ENCODE results near the gene CD8B. TPM values are rescaled to one million over a fixed set of nuclear protein-coding genes. Genes with fewer than 3 reads are reported as not detected.
"Not testable (repeated sequence)": the region's sequence is repeated elsewhere in the genome, so short reads cannot be mapped to it uniquely, and the experiment has no call there.

CD8B gene
- total RNA-seq (2014; rRNA removed; shearing (Covaris generic)), result not detected in 2 replicates

DNA sequence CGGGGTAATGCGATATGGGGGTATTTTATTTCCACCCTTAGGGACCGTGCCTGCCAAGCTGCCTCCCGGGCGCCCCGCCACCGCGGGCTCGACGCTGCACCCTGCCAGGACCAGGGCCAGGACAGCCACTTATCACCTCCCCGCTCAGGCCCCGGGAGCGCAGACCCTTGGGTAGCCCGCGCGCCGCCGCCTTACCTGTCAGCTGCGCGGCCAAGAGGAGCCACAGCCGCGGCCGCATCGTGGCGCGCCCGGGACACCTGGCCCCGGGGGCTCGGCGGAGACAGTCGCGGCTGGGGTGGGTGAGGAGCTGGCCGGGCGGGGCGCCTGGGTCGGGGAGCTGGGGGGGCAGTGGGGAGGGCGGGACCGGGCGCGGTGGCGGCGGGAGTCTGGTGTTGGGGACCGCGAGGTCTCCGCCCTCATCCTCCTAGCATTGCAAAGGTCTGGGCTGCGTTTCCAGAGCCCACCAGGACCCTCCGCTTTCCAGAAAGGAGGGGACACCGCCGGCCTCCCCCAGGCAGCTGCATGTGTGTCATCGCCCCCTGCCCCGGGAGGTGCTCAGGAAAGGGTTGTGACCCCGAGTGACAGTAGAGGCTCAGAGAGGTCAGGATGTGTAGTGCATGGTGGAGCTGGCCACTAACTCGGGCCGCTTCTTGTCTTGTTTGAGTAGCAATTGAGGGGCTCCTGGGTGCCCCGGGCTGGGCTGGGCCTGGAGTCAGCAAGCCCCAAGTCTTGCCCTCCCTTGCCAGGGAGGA is at the start of gene CD8B:
Gene CD8B (minus strand): TSS at position 259 of the 752 bp plus-strand sequence. CDS start 21 bp downstream, at position 238.
- not testable (repeated sequence) for DNase-seq (ENCODE audit: low spot score)

DNA sequence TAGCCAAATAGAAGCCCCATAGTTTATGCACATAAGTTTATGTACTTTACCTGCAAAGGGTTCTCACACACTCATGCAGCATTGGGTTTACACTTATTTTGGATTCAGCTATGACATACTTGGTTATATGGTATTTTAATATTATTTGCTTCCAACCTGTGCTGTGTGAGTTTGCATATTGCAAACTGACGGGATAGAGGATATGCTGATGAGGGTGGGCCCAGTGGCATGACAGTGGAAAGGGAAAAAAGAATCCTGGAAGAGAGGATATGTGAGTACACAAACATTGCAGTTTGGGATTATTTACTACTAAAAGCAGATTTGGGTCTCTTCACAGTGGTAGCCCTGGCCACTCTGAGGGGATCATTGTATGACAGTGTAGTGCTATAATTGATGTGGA is 44.2 kb upstream of the CD8B start:
- DNase-seq (ENCODE audit: low spot score), result not testable (repeated sequence)

DNA sequence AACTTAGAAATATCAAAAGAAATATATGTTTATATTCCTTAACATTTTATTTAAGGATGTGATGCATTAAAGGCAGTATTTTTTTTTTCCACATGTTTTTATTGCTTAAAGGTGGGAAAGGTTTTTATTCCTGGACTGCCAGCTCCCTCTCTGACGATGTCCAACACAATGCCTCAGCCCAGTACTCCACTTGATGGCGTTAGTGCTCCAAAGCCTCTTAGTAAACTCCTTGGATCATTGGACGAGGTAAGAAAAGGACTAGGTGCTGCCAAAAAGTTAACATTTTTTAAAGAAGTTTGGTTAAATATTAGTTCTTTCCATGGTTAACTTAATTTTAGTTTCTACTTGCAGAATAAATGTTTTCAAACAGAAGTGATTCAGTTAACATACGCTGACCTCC is 39.0 kb upstream of the CD8B start:
- peak; percentile 1 for DNase-seq (ENCODE audit: low spot score)

DNA sequence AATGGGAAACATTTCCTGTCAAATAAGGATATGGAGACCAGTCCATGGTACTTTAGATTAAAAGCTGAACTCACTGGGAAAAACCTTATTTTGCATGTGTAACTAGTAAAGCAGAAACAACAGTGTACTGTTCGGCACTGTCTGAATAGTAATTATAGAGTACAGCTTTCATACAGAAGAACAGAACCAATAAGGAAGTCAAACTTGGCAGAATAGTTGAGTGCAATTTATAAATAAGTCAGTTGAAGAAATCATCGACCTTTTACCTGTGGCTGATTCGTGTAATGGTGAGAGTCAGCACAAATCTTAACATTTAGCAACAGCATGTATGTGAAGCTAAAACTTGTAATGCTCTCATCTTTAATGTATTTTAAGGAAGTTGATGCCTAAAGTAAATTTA is 24.3 kb upstream of the CD8B start:
- DNase-seq (ENCODE audit: low spot score), result not testable (repeated sequence)

DNA sequence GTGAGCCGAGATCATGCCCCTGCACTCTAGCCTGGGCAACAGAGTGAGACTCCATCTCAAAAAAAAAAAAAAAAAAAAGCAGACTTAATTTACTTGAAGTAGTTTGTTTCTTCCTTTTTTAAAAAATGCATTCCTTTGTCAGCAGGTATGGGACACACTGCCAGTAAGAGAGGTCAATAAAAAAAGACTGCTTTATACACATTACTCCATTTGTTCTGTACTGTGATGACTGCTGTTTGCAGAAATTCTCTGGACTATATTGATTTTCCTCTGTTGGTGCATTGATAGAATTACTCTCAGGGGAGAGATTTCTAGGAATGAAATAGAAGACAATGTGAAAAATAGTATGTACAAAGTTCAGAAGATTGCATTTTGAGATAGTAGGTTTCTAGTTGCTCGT is 21.2 kb upstream of the CD8B start:
- DNase-seq (ENCODE audit: low spot score), result not testable (repeated sequence)

DNA sequence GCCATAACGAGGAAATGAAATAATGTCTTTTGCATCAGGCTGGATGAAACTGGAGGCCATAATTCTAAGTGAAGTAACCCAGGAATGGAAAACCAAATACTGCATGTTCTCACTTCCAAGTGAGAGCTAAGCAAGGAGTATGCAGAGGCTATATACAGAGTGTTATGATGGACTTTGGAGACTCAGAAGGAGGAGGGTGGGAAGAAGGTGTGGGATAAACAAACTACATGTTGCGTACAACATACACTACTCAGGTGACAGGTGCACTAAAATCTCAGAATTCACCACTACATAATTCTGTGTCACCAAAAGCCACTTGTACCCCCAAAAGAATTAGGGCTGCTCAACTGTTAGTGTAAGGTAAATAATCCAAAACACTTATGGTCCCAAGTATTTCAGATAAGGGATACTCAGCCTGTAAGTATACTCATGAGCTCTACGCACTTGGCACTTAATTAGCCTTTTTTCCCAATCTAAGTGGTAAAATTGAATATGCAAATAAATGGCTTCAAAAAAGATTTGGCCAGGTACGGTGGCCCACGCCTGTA is 20.5 kb upstream of the CD8B start:
- not testable (repeated sequence) for DNase-seq (ENCODE audit: low spot score)

DNA sequence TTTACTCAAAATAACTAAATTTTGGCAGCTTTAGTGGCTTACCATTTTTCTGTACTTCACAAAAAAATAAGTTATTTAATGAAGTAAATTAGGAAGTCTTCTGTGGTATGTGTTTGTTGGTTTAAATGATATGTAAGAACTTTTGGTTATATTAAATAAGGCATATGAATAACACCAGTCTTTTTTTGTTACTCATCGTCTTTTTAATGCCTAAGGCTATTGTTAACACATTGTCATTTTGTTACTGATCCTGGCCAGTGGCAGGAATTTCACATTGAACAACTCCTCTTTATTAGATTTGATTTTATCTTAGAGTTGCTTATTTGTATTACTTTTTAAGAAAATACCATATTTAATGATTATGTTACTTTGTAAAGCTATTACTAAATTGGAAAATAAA is 17.3 kb upstream of the CD8B start:
- not testable (repeated sequence) for DNase-seq (ENCODE audit: low spot score)

DNA sequence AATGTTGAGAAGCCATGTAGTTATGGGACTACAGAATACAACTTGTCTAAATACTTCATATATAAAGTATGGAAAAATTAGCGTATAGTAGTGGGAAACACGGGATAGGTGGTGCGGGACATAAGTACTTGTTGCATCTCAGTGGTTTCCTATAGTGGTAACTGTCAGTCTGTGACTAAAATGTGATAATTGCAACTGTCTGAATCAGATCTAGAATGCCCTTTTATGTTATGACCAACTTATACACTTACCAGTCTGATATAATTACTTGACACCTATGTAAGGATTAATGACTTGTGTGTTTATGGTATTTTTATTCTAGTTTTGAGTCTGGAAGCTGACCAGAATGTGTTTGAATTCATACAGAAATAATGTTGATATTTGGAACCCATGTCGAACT is 9.3 kb upstream of the CD8B start:
- not testable (repeated sequence) for DNase-seq (ENCODE audit: low spot score)

DNA sequence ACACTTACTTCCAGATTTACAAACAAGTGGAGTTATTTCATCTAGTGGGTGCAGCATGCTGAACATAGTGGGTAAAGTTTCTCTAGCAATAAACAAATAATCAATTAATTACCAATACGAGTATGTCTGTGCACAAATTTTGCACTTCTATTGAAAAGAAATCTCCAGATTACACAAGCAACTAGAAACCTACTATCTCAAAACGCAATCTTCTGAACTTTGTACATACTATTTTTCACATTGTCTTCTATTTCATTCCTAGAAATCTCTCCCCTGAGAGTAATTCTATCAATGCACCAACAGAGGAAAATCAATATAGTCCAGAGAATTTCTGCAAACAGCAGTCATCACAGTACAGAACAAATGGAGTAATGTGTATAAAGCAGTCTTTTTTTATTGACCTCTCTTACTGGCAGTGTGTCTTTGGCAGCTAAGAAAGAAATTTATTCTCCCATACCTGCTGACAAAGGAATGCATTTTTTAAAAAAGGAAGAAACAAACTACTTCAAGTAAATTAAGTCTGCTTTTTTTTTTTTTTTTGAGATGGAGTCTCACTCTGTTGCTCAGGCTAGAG is 7.3 kb upstream of the CD8B start:
- DNase-seq (ENCODE audit: low spot score), result not testable (repeated sequence)

DNA sequence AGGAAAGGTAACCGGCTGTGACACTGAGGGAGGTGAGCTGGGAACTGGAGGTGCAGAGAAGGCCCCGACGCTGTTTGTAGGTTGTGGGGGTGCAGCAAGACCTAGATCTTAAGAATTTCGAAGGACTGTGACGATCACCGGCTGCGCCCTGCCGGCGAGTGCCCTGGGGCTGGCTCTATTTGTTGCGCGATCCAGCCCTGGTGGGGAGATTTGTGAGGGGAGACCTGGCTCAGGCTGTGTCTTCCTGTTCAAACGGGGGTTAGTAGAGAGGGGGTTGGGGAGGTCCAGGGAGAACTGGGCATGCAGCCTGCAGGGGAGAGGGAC is 656 bp upstream of the CD8B start:
- not testable (repeated sequence) for DNase-seq (ENCODE audit: low spot score)

DNA sequence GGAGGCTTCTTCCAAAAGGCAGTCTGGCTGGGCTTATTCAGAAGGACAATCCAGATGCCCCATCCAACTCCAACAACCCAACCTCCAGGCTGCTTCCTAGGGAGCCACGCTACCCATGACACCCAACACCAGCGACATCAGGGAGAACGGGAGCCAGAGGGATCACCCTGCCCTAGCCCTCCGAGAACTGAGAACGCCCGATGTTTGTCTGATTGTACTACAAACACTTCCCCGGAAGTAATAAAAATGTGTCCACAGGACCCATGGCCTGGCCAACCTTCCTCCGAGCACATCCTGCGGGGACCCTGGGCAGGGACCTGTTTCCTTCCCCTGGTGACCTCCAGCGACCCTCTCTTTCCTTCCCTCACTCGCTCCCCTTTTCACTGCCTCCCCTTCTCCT is 511 bp downstream of the CD8B start:
- not testable (repeated sequence) for DNase-seq (ENCODE audit: low spot score)

DNA sequence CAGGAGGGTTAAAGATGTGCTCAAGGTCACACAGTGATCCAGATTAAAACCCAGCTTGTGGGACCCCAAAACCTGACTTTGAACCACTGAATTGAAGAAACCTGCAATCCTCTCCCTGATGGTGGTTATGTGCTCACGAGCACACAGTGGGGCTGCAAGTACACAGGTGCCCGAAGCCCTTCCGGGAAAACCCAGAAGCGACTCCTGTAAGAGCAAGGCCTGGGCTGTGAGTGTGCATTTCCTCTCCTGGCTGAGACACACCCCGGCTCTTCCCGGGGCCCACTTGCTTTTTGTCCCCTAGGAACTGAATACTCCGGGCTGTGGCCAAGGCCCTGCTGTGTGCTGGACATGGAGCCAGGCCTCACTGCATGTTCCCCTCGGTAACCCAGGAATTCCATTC is 1.1 kb downstream of the CD8B start:
- not testable (repeated sequence) for DNase-seq (ENCODE audit: low spot score)

DNA sequence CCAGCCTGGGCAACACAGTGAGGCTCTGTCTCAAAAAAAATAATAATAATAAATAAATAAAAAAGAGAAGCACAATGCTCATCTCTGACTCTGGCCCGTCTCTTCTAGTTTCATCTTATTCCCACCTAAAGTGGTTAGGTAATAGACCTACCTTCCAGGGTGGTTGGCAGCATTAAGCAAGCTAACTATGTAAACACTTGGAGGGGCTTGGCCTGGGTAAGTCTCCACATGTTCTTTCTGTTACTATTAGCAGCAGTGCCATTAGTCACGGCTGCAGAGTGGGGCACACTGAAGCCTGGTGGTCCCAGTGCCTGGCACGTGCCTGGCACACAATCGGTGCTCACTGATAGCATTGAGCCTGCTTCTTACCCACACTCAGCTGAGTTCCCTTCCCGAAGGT is 4.0 kb downstream of the CD8B start:
- DNase-seq (ENCODE audit: low spot score), result not testable (repeated sequence)

DNA sequence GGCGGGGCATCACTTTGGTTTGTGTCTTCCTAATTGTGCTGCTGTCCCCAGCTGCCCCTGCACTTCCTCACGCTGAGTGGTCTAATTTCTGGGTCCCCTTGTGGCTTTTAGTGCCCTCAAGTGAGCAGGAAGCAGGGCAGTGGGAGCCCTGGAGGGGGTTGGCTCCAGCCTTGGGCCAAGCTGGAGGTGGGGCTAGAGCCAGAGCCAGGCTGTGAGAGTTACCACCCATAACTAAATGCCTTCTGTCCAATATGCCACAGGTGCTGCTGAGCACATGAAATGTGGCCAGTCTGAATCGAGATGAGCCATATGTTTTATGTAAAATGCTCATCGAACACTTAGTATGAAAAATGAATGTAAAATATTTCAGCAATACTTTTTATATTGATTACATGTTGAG is 5.2 kb downstream of the CD8B start:
- not testable (repeated sequence) for DNase-seq (ENCODE audit: low spot score)

DNA sequence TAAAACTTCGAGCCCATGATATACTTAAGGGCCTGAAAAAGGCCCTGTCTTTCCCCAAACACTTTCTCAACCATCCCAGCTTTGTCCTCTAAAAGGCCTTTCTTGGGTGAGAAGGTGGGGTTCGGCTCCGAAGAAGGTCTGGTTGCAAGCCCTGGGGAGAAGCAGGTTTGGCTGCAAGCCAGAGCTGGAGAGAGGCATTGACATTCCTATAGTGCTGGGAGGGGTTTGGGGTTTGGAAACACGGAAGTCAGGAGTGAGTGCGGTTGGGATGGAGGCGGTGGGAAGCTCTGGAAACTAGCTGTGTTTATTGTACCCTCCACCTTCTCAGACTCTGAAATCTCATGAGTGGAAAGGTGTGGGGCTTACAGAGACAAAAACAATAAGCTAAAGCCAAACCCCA is 5.7 kb downstream of the CD8B start:
- peak; percentile 4 for DNase-seq (ENCODE audit: low spot score)

DNA sequence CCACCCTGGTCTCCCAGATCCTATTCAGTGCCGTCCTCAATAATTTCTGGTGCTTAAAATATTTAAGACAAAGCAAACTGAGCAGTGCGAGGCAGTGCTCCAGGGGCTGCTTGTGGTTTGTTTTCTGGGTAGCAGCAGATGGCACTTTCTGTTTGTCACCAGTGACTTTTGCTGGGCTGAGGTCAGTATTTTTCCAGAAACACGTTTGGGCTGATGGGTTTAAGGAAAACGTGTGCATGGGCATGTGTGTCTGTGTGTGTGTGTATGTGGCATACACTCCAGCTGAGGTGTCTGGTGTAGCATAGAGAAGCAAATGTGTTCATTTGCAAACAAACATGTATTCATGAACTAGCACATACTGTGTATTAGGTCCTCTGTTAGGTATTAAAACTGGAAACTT is 10.1 kb downstream of the CD8B start:
- not testable (repeated sequence) for DNase-seq (ENCODE audit: low spot score)

DNA sequence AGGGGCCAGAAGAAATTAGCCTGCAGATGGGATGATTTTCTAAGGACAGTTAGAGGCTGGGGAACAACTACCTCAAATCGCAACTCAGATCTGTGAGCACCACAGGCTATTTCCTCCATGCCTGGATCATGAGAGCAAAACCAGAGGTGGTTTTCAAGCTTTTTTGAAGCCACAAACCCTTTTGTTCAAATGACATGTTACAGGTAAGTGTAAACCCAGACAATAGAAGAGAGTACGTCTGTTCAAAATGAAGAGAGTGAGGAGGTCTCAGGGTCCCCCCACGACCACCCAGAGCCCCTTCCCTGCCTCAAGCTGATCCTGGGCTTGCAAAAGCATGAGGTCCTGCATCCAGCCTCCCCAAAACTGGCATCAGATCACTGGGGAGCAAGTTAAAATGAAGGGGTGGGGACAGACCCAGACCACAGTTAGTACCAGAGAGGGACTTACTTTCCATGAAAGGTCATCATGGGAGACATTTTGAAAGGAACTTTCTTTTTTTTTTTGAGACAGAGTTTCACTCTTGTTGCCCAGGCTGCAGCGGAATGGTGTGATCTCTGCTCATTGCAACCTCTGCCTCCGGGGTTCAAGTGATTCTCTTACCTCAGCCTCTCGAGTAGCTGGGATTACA is 19.0 kb downstream of the CD8B start:
- not testable (repeated sequence) for DNase-seq (ENCODE audit: low spot score)

DNA sequence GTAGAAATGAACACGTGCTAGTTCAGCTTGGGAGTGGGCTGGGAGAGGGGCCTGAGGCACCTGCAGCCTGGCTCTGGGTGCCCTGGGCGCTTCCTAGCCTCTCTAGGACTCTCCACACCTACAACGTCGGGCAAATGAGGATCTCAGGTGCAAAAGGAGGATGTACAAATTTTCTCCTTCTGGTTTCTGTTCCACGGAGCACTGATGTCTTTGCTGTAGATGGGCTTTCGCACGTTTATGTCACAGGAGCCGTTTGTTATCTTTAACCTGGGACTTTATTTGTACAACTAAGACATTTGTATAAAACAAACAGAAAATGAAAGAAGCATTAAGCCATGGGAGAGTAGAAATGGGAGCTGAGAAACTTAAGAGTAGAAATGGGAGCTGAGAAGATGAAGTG is 20.4 kb downstream of the CD8B start:
- not testable (repeated sequence) for DNase-seq (ENCODE audit: low spot score)

DNA sequence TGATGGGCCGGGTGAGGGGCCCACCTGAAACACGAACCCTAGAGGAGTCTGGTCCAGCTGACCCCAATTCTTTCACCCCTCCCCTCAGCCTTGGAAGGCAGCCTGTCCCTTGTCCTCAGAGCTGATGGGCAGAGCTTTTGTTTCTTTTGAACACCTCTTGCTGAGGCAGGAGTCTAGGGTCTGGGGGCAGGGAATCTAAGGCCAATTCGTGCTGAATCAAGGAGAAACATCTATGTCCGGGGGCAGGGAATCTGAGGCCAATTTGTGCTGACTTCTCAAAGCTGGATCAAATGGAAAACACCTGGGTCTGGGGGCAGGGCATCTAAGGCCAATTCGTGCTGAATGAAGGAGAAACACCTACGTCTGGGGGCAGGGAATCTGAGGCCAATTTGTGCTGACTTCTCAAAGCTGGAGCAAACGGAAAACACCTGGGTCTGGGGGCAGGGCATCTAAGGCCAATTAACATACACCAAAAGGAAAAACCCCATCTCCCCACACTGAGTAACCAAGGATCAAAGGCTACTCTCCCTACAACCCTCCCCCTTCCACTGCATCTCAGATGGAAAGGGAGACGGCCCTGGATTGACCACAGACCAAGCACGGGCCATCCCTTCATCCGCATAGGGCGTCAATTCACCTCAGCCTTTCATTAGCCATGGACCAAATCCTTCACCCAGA is 21.7 kb downstream of the CD8B start:
- DNase-seq (ENCODE audit: low spot score), result not testable (repeated sequence)

DNA sequence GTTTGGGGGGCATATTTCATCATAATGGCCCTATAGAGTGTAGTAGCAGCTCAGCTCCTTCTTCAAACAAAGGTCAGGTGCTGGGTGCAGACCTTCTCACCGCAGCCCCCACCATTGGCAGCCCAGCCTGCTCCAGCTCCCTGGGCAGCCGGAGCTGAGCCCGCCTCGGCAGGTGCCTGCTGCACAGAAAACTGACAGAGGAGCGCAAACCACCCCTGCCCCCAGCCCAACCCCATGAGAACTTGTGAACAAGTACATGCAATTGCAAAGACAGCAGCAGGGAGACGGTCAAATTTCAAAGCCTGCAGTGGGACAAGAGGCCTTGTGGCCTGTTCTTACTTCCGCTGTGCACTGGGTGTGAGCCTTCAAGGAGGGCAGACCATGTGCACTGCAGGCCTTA is 22.2 kb downstream of the CD8B start:
- not testable (repeated sequence) for DNase-seq (ENCODE audit: low spot score)

DNA sequence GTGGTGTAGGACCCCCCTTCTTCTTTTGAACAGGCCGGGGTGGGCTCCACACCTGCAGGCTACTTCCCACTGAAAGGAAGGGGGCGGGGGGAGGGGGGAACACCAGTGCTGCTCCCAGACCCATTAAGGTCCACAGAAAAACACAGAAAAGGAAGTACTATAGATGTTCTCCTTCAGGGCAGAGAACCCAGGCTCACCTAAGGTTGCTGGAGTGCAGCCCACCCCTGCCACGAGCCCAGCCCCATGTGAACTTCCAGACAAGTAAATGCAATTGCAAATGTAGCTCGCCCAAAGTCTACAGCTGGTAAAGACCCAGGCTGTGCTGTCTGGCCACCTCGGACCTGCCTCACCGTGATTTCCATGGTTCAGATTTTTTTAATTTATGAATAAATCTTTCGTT is 24.0 kb downstream of the CD8B start:
- not testable (repeated sequence) for DNase-seq (ENCODE audit: low spot score)

All from A172 (cell line).